ENCODE results near the gene KLHL41.

DNA sequence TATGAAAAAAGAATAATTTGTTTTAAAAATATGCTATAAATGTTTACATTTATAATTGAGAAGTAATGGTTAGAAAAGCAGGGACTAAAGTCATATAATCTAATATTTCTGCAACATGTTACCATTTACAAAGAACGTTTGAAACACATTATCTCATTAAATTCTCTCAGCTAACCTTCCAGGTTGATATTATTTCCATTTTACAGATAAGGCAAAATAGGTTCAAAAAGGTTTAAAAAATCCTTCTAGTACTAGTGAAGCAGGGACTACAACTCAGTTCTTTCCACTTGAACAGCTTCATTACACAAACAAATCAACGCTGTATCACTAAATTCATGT, 63.3 kb downstream of the KLHL41 start:
- TF ChIP-seq, protein P1, sequence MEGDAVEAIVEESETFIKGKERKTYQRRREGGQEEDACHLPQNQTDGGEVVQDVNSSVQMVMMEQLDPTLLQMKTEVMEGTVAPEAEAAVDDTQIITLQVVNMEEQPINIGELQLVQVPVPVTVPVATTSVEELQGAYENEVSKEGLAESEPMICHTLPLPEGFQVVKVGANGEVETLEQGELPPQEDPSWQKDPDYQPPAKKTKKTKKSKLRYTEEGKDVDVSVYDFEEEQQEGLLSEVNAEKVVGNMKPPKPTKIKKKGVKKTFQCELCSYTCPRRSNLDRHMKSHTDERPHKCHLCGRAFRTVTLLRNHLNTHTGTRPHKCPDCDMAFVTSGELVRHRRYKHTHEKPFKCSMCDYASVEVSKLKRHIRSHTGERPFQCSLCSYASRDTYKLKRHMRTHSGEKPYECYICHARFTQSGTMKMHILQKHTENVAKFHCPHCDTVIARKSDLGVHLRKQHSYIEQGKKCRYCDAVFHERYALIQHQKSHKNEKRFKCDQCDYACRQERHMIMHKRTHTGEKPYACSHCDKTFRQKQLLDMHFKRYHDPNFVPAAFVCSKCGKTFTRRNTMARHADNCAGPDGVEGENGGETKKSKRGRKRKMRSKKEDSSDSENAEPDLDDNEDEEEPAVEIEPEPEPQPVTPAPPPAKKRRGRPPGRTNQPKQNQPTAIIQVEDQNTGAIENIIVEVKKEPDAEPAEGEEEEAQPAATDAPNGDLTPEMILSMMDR (IDR thresholded peaks at IDR 0.05) = no peak
- TF ChIP-seq POLR2A (IDR thresholded peaks at IDR 0.05) = no peak

Data from adrenal gland (tissue), 5 donors.